PC-9 (cell line): ENCODE data around the gene RGS19. TPM values are rescaled to one million over a fixed set of nuclear protein-coding genes. Genes with fewer than 3 reads are reported as not detected.

Source experiments
- BruUV-seq: library from RNA; stranded (reverse); fragments of 400-500 nt; replicated peaks from 2 replicates; lab custom pipeline; 2021; lab: Mats Ljungman, UMichigan
- CTCF ChIA-PET: fragments of 300-600 bp; sonication (Branson Sonifier 250); formaldehyde crosslinking; loops from one replicate; lab custom pipeline; 2022; ENCODE audit warnings: antibody characterized with exemption; lab: Charles Lee
- POLR2A ChIA-PET: fragments of 300-600 bp; sonication (Branson Sonifier 250); formaldehyde crosslinking; loops from one replicate; lab custom pipeline; 2022; ENCODE audit warnings: antibody characterized with exemption; ENCODE audit not compliant: unreplicated experiment; lab: Charles Lee
- DNase-seq, 2 experiments: peaks; one replicate each; pipeline versions ENCODE4 v3.0.0 to v3.0.0-alpha.2; 2015 to 2022; ENCODE audit warnings: mixed read lengths in 1 of 2
- H2AFZ ChIP-seq: fragments of 200-600 bp; sonication (generic); 2 replicates; pipeline ENCODE4 v1.8.1; 2017; ENCODE audit warnings: antibody characterized with exemption
- H3F3A ChIP-seq: fragments of 200-600 bp; sonication (generic); 2 replicates; pipeline ENCODE4 v1.8.1; 2017; ENCODE audit warnings: antibody characterized with exemption, mild to moderate bottlenecking, low read depth; ENCODE audit not compliant: insufficient read depth
- H3K27ac ChIP-seq: fragments of 200-600 bp; sonication (generic); 2 replicates; pipeline ENCODE4 v1.6.1; 2016; ENCODE audit warnings: mixed run types
- H3K27me3 ChIP-seq: fragments of 200-600 bp; sonication (generic); 2 replicates; pipeline ENCODE4 v1.6.1; 2016; ENCODE audit warnings: low read depth, mixed run types; ENCODE audit not compliant: insufficient read depth
- H3K36me3 ChIP-seq: fragments of 200-600 bp; sonication (generic); 2 replicates; pipeline ENCODE4 v1.6.1; 2016; ENCODE audit warnings: low read depth, mixed run types
- H3K4me1 ChIP-seq: fragments of 200-600 bp; sonication (generic); replicated peaks from 2 replicates; pipeline ENCODE4 v1.6.1; 2016; ENCODE audit warnings: mixed run types; ENCODE audit not compliant: insufficient read depth
- H3K4me2 ChIP-seq: fragments of 200-600 bp; sonication (generic); 2 replicates; pipeline ENCODE4 v1.6.1; 2017; ENCODE audit warnings: mixed run types
- H3K4me3 ChIP-seq: fragments of 200-600 bp; sonication (generic); 2 replicates; pipeline ENCODE4 v1.6.1; 2016; ENCODE audit warnings: mixed run types
- H3K79me2 ChIP-seq: fragments of 200-600 bp; sonication (generic); 2 replicates; pipeline ENCODE4 v1.6.1; 2017; ENCODE audit warnings: low read depth, mixed run types
- H3K9me2 ChIP-seq: fragments of 200-600 bp; sonication (generic); 2 replicates; pipeline ENCODE4 v1.8.1; 2017; ENCODE audit warnings: mild to moderate bottlenecking; ENCODE audit not compliant: insufficient read depth
- H3K9me3 ChIP-seq: fragments of 200-600 bp; sonication (generic); 2 replicates; pipeline ENCODE4 v1.8.1; 2016; ENCODE audit warnings: low read depth; ENCODE audit not compliant: insufficient read depth
- H4K20me1 ChIP-seq: fragments of 200-600 bp; sonication (generic); 2 replicates; pipeline ENCODE4 v1.8.1; 2017; ENCODE audit not compliant: insufficient read depth
- CTCF ChIP-seq: fragments of 200-600 bp; sonication (generic); conservative IDR thresholded peaks from 2 replicates; pipeline ENCODE4 v1.6.1; 2017; ENCODE audit warnings: mixed run types, antibody characterized with exemption, mild to moderate bottlenecking, moderate library complexity
- EZH2 ChIP-seq: fragments of 200-600 bp; sonication (generic); IDR thresholded peaks from 2 replicates; pipeline ENCODE4 v1.8.0; 2017; ENCODE audit warnings: antibody characterized with exemption, low read depth
- intact Hi-C: fragments of 100-400 bp; cut with micrococcal nuclease; formaldehyde crosslinking; loops from one replicate; pipeline ENCODE4 v1.10.0; 2022; ENCODE audit not compliant: unreplicated experiment
- total RNA-seq: library from RNA; stranded (reverse); gene quantifications from 2 replicates; pipeline ENCODE4 v1.2.3, GENCODE V29; 2021

RGS19 gene
- total RNA-seq, 1 experiment from 2014 or later = 33.3 TPM

DNA sequence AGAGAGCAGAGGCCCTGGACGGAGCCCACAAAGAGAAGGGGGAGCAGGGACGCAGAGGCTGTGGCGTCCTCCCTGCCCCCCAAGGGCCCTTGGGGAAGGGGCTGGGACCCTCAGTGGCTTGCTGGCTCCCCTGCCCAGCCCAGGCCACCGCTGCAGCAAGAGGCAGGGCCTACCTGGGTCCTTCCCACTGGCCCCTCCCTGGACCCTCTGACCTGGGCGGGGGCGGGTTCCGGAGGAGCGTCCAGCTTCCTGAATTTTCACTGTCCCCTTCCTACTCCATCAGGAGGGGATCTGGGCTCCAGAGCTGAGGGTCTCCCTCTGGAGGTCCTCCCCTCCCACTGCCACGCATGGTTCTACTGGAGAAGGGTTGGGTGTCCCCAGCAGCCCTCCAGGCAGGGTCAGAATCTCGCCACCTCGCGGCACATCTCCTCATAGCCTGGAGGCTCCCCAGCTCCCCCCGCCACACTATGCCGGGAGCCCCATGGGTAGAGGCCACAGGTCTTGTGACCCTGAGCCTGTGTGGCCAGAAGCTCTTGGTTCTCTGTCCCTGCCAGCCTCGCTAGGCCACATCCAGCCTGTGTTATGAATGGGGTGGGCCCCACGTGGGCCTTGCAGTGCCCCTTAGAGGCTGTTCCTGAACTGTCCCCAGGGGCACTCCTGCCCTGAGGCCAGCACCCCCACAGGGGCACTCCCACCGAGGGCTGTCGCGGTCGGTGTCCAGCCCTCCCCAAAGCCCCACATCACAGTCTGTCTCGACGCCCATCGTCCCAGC lies 28.9 kb downstream of the RGS19 start:
- no peaks in the 10 kb centered on the region for H3K79me2 ChIP-seq
- POLR2A ChIA-PET = no interaction called here
- intact Hi-C loops = no loop called here
- H3K4me1 ChIP-seq = peaks cover 4% of the 10 kb centered on the region
- H3F3A ChIP-seq = peaks cover 18% of the 10 kb centered on the region; the same call in 1 of the 2 replicates
- DNase-seq = no peak
- no peaks in the 10 kb centered on the region for H3K9me3 ChIP-seq
- H3K4me3 ChIP-seq = no peak overlapping the region
- no TSS peak for BruUV-seq
- no peak overlapping the region for H2AFZ ChIP-seq
- TF ChIP-seq EZH2 (no peak), CTCF (no peak)
- CTCF ChIA-PET = interaction anchor here (0.6 kb wide), 1 partner anchor 51 kb away, joined by 4 read pairs; no protein-coding TSS in a partner anchor
- no peak overlapping the region for H3K4me2 ChIP-seq
- no peaks in the 10 kb centered on the region for H3K36me3 ChIP-seq
- peaks cover 29% of the 10 kb centered on the region for H3K27me3 ChIP-seq
- H4K20me1 ChIP-seq = no peaks in the 10 kb centered on the region
- no peaks in the 10 kb centered on the region for H3K9me2 ChIP-seq
- no peak overlapping the region for H3K27ac ChIP-seq

- H3K27ac ChIP-seq = no peak overlapping the region
- H3K36me3 ChIP-seq = no peaks in the 10 kb centered on the region
- intact Hi-C loops = no loop called here
- H2AFZ ChIP-seq = no peak overlapping the region
- H3K4me3 ChIP-seq = no peak overlapping the region
- peaks cover 29% of the 10 kb centered on the region for H3K27me3 ChIP-seq
- no TSS peak for BruUV-seq
- H3K9me2 ChIP-seq = no peaks in the 10 kb centered on the region
- H4K20me1 ChIP-seq = no peaks in the 10 kb centered on the region
- no peaks in the 10 kb centered on the region for H3K9me3 ChIP-seq
- H3K4me1 ChIP-seq = peaks cover 10% of the 10 kb centered on the region
- no peak for DNase-seq
- ChIA-PET POLR2A (no interaction called here), CTCF (interaction anchor here (0.6 kb wide), 1 partner anchor 52 kb away, joined by 4 read pairs; no protein-coding TSS in a partner anchor)
- H3K4me2 ChIP-seq = peak overlapping the region; percentile 51; the same call in 1 of the 2 replicates
- peak; percentile 88; the same call in 1 of the 2 replicates for TF ChIP-seq EZH2
- no peak for TF ChIP-seq CTCF
- peaks cover 12% of the 10 kb centered on the region; the same call in 1 of the 2 replicates for H3F3A ChIP-seq
- no peaks in the 10 kb centered on the region for H3K79me2 ChIP-seq
Measured at GRCh38 chr20:64049878-64050260, 29.4 kb downstream of the RGS19 start.

DNA sequence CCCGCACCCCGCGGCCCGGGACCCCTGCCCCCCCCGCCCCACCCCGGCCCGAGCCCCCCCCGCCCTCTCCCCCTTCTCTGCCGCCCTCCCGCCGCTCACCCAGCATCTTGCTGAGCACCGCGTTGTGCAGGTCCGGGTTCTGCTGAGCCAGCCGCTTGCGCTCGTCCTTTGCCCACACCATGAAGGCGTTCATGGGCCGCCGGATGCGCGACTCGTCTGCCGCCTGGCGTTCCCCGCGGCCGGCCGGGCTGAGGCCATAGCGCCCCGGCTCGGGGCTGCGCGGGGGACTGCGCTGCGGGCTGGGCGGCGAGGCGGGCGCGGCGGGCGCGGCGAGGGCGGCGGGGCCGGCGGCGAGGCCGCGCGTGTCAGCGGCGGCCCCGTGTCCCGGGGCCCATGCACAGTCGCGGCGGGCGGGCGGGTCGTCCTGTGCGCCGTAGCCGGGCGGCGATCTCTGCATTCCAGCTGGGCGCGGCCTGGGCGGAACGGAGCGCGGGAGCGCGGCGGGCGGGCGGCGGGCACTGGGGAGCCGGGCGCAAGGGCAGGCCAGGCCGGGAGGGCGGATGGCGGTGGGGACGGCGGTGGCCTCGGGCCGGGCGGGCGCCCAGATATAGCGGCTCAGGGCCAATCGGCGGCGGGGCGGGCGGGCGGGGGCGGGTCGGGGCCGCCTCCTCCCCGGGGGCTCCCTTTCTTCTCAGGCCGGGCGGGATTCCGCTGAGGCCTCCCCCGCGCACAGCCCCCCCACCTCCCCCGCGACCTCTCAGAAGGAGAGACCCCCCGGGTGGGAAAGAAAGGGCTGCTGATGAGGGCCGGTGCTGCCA lies 30.0 kb downstream of the RGS19 start, which contains the start of gene SOX18:
Gene SOX18 (minus strand): TSS at position 580 of the 818 bp plus-strand sequence. CDS start 123 bp downstream, at position 457.
- peaks cover 16% of the 10 kb centered on the region for H3K4me1 ChIP-seq
- peak within 1 kb of the TSS; percentile 51; the same call in 1 of the 2 replicates for H3K4me2 ChIP-seq
- no peaks in the 10 kb centered on the region for H3K79me2 ChIP-seq
- no peaks in the 10 kb centered on the region for H4K20me1 ChIP-seq
- CTCF ChIA-PET = interaction anchor here (0.6 kb wide), 1 partner anchor 52 kb away, joined by 4 read pairs; no protein-coding TSS in a partner anchor
- POLR2A ChIA-PET = no interaction called here
- no peaks in the 10 kb centered on the region for H3K36me3 ChIP-seq
- H3K9me3 ChIP-seq = no peaks in the 10 kb centered on the region
- peaks cover 29% of the 10 kb centered on the region for H3K27me3 ChIP-seq
- peak in 1 of 2 experiments; percentile 51 for DNase-seq
- intact Hi-C loops = no loop called here
- no TSS peak for BruUV-seq
- peaks cover 10% of the 10 kb centered on the region for H3F3A ChIP-seq
- TF ChIP-seq EZH2 (no peak), CTCF (no peak)
- no peaks in the 10 kb centered on the region for H3K9me2 ChIP-seq
- H3K27ac ChIP-seq = no peak within 1 kb of the TSS
- H3K4me3 ChIP-seq = no peak within 1 kb of the TSS
- no peak within 1 kb of the TSS for H2AFZ ChIP-seq
